Epithelial cell of proximal tubule (primary cell): Measurements from ENCODE around the gene BMF. TPM values are rescaled to one million over a fixed set of nuclear protein-coding genes. Genes with fewer than 3 reads are reported as not detected.

Source experiments
- DNase-seq: peaks from one replicate; pipeline ENCODE4 v3.0.0-alpha.2; 2011; ENCODE audit warnings: low read depth
- H3K4me3 ChIP-seq: 2 replicates; pipeline ENCODE4 v1.5.1; 2011; ENCODE audit warnings: low read depth, mild to moderate bottlenecking, low read length
- total RNA-seq: library from RNA; depleted of rRNA; stranded (reverse); fragments of >200 nt; gene quantifications from 2 replicates; pipeline ENCODE4 v1.2.3, GENCODE V29; 2015
- TF ChIP-seq, protein P1 (sequence below): conservative IDR thresholded peaks from 2 replicates; pipeline ENCODE4 v1.5.1; 2012; ENCODE audit warnings: low read depth, mild to moderate bottlenecking, low read length

BMF gene
- total RNA-seq, 1 donor from 2014 or later, result 33.1 TPM

DNA sequence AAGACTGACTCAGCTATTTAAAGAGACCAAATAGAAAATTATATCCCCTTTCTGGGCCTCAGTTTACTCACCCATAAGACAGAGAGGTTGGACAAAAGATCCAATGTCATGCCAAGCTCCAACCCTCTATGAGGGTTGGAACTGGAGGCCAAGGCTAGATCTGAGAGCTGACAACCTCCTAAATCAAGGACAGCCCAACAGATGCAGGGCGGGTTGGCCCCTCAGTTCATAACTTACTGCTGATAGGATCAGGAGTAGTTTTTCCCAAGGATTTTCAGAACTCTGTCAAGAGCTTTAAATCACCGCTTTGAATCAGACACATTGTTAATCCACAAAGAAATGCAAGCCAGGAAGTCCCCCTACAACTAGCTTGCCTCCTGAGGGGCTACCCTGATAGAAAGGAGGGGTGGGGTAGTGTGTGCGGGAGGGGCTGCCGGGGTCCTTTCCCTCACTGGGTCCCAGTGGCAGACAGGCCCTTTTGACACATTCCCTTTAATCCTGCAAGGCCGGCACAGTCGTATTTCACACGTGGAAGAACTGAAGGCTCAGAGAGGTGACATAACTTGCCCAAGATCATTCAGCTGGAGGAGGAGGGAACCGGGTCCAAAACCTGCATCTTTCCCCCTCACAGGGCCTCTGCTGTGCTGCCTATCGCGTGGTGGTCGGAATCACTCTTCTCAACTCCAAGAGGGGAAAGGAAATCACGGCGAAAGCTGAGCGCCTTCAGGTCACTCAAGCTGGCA lies 21.4 kb downstream of the BMF start:
- no peak overlapping the region for H3K4me3 ChIP-seq
- TF ChIP-seq, protein P1, sequence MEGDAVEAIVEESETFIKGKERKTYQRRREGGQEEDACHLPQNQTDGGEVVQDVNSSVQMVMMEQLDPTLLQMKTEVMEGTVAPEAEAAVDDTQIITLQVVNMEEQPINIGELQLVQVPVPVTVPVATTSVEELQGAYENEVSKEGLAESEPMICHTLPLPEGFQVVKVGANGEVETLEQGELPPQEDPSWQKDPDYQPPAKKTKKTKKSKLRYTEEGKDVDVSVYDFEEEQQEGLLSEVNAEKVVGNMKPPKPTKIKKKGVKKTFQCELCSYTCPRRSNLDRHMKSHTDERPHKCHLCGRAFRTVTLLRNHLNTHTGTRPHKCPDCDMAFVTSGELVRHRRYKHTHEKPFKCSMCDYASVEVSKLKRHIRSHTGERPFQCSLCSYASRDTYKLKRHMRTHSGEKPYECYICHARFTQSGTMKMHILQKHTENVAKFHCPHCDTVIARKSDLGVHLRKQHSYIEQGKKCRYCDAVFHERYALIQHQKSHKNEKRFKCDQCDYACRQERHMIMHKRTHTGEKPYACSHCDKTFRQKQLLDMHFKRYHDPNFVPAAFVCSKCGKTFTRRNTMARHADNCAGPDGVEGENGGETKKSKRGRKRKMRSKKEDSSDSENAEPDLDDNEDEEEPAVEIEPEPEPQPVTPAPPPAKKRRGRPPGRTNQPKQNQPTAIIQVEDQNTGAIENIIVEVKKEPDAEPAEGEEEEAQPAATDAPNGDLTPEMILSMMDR, result no peak
- no peak for DNase-seq

DNA sequence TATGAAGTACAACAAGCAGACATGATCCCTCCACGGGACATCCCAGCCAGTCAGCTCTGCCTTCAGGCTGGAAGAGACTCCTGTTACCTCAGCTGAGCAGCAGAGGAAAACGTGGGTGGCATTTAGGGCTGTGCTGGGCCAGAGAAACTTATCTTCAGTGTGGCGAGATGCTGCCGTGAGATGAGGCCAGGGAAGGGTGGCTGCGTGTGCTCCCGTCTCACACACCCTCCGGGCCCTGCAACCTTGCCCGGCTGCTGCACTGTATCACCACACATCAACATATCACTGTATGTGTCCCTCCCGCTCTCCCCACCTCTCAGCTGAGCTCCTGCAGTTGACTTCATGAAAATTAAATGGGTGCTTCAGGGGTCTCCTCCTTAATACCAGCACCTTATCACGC lies 23.4 kb downstream of the BMF start:
- DNase-seq, result no peak
- H3K4me3 ChIP-seq, result no peak overlapping the region
- TF ChIP-seq, protein P1, result no peak

DNA sequence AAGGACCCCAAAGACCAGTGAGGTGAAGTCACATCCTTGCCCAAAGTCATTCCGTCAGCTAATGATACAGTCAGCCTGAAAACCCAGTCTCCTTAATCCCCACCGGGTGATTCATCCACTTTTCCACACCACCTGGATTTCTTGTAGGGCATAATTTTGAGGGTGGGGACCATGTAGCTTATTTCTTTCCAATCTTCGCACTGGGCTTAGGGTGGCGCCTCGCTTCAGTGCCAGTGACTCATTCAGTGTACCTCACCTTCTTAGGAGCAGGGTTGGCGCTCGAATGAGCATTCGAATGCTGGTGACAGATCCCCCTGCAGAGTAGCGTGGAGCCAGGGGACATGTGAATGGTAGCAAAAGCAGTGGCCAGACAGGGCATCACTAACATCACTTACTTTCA lies 24.0 kb downstream of the BMF start:
- no peak for DNase-seq
- no peak overlapping the region for H3K4me3 ChIP-seq
- TF ChIP-seq, protein P1, result no peak

DNA sequence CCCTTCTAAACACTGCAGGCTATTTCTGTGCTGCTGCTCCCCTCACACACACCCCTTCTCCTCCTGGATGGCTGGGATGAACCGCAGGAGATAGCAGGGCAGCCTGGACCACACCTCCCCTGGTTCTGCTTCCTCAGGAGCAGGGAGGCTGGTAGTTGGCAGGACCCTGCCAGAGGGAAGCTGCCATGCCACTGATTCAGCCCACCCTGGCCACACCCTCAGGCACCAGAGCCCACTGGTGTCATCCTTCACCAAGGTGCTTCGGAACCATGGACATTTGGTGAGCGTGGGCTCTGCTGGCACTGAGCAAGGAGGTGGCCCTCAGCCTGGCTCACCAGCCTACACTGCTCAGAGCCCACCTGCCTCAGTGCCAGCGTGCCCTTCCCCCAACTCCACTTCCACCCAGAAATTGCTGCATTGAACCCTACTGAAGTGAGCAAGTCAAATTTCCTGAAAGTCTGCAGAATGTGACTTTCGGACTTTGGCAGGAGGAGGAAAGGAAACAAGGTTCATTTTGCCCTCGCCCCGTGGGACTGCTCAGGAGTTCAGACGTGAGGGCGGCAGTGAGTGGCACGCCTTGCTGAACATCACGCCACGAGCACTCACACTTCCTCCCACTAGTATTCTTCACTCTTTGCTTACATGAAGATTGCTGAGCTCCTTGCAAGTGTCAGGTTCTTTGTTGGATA lies 26.3 kb downstream of the BMF start:
- no peak for DNase-seq
- TF ChIP-seq, protein P1, result no peak
- H3K4me3 ChIP-seq, result peak overlapping the region; percentile 41

DNA sequence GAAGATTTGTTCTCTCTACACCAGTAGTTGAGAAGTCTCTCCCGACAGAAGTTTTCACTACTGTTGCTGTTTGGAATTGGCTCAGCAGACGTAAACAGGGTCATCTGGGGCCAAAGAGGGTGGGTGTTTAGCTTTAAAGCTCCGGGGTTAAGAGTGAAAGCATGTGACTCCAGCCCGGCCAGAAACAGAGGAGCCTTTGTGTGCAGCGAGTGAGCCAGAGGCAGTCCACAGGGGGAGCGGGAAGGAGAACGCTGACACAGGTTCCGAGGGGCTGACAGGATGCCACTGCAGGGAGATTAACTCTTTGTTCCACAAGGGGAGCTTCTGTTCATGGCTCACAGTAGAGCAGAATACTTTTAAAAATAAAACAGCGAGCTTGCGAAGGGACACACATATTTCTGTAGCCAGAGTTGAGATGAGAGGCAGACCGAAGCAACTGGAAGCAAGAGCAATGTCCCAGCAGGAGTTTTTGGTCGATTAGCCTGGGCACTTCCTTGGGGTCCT lies 26.9 kb downstream of the BMF start:
- peak overlapping the region; percentile 41 for H3K4me3 ChIP-seq
- TF ChIP-seq, protein P1, result no peak
- DNase-seq, result no peak

DNA sequence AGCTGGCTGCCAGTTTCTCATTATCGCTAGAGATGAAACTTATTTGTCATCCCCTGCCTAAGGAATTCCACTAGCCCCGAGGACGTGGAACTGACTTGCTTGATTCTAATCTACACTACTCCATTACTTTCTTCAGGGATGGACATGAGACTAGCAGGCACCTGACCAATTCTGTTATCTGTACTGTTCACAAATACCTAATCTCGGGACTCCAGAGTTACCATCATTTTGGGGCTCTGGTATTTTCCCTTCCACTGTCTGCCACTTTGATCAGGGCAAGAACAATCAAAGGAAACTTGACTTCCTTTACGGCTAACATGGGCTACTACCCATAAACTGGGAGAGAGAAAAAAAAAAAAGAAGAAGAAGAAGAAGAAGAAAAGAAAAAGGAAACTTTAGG lies 27.8 kb downstream of the BMF start:
- TF ChIP-seq, protein P1, result no peak
- DNase-seq, result no peak
- H3K4me3 ChIP-seq, result no peak overlapping the region
